ENCODE measurements around the gene SCN5A.
A peak's percentile ranks its signal among the peaks of the same experiment; 100 is the strongest.

SCN5A gene

DNA sequence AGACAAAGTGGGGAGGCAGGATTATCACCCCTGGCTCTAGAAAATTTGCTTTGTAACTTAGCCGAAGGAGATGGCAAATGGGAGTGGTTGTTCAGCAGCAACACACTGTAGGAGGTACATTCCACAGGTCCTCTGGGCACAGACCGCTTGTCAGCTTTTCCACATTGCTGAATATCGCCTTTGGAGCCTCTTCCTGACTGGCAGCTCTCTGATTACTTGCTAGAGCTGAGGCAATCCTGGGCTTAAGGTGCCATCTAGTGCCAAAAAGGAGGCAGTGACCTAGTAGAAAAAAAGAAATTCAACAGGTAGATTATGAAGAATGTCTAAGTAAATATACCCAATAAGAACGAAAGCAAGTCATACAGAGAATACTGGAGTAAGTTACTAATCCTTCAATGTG, 13.1 kb upstream of the SCN5A start:
- DNase-seq (ENCODE audit: insufficient read length, low spot score) (no peak), FAIRE-seq (no peak)
- TF ChIP-seq POU2F2 (IDR thresholded peaks at IDR 0.05; ENCODE audit: low read depth, low read length) (no peak), TAF1 (IDR thresholded peaks at IDR 0.05; ENCODE audit: low read depth, low read length) (no peak), PAX5 (IDR thresholded peaks at IDR 0.05; ENCODE audit: insufficient read depth, low read length, severe bottlenecking) (no peak), SPI1 (IDR thresholded peaks at IDR 0.05; ENCODE audit: low read depth, low read length) (no peak), POLR2AphosphoS5 (IDR thresholded peaks at IDR 0.05; ENCODE audit: low read depth, low read length) (no peak)

DNA sequence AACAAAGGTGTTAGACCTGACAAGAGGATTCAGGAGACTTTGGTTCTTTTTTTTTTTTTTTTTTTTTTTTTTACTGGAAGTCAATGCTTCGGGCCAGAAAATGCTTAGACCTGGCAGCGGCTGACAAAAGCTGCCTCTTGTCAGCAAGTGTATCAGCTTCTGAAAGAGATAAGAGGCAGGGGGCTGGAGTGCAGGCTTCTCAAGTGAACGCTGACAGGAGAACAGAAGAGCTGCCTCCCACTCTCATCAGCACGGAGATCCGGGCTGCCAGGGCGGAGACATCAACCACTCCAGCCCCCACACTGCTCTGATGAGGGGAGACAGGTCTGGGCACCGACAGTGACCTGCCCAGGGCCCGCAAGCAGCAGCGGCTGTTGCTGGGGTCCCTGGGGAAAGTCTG, 9.4 kb upstream of the SCN5A start:
- DNase-seq (ENCODE audit: insufficient read length, low spot score) (no peak), FAIRE-seq (no peak)
- TF ChIP-seq POLR2AphosphoS5 (IDR thresholded peaks at IDR 0.05; ENCODE audit: low read depth, low read length): no peak

DNA sequence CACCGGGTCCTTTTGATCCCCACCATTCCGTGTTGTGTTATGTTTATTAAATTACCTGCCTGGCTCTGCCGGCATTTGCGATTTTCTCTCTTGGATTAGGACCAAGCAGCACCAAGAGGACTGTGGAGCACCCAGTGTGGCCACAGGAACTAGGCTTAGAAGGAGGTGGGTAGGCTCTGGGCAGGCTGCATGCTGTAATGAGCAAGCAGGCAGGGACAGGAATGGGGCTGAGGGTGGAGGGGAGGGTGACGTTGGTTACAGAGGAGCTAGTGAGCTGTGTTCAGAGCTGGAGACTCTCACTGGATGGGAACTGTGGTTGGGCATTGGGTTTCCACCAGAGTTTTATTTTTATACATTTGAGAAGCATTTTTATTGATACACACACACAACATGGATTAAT, 7.9 kb upstream of the SCN5A start:
- DNase-seq (ENCODE audit: insufficient read length, low spot score) (no peak), FAIRE-seq (no peak)
- TF ChIP-seq POU2F2 (IDR thresholded peaks at IDR 0.05; ENCODE audit: low read depth, low read length): no peak
- TF ChIP-seq TAF1 (IDR thresholded peaks at IDR 0.05; ENCODE audit: low read depth, low read length): no peak
- no peak for TF ChIP-seq SPI1 (IDR thresholded peaks at IDR 0.05; ENCODE audit: low read depth, low read length)
- no peak for TF ChIP-seq POLR2A (IDR thresholded peaks at IDR 0.05; ENCODE audit: low read depth, low read length)
- TF ChIP-seq PAX5 (IDR thresholded peaks at IDR 0.05; ENCODE audit: insufficient read depth, low read length, severe bottlenecking): no peak

DNA sequence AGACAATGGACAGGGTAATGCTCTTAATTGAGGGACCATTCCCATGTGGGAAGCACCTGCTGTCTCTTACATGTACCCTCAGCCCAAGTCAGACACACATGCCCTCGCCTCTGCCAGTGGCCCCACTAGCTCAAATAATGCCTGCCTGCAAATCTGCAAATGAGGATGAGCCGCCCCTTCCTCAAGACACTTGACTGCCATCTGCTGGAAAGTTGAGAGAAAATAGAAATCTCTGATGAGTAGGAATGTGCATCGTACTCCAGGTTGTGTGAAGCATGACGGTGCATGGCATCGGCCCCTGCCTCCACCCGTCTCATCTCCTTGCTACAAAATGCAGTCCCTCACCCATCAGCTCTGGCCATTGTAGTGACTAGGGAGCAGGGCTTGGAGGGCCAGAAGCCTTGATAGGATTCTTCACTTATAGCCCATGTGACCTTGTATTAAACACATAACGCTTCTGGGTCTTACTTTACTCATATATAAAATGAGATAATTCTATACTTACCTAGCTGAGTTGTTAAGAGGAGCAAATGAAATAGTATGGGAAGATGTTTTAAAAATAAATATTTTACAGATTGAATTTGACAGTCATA, 6.3 kb upstream of the SCN5A start:
- FAIRE-seq (peak; percentile 66), DNase-seq (ENCODE audit: insufficient read length, low spot score) (no peak)
- TF ChIP-seq TAF1 (IDR thresholded peaks at IDR 0.05; ENCODE audit: low read depth, low read length): no peak
- no peak for TF ChIP-seq POLR2AphosphoS5 (IDR thresholded peaks at IDR 0.05; ENCODE audit: low read depth, low read length)
- no peak for TF ChIP-seq SPI1 (IDR thresholded peaks at IDR 0.05; ENCODE audit: low read depth, low read length)
- TF ChIP-seq POLR2A (IDR thresholded peaks at IDR 0.05; ENCODE audit: low read depth, low read length): no peak
- no peak for TF ChIP-seq PAX5 (IDR thresholded peaks at IDR 0.05; ENCODE audit: insufficient read depth, low read length, severe bottlenecking)
- TF ChIP-seq POU2F2 (IDR thresholded peaks at IDR 0.05; ENCODE audit: low read depth, low read length): no peak

DNA sequence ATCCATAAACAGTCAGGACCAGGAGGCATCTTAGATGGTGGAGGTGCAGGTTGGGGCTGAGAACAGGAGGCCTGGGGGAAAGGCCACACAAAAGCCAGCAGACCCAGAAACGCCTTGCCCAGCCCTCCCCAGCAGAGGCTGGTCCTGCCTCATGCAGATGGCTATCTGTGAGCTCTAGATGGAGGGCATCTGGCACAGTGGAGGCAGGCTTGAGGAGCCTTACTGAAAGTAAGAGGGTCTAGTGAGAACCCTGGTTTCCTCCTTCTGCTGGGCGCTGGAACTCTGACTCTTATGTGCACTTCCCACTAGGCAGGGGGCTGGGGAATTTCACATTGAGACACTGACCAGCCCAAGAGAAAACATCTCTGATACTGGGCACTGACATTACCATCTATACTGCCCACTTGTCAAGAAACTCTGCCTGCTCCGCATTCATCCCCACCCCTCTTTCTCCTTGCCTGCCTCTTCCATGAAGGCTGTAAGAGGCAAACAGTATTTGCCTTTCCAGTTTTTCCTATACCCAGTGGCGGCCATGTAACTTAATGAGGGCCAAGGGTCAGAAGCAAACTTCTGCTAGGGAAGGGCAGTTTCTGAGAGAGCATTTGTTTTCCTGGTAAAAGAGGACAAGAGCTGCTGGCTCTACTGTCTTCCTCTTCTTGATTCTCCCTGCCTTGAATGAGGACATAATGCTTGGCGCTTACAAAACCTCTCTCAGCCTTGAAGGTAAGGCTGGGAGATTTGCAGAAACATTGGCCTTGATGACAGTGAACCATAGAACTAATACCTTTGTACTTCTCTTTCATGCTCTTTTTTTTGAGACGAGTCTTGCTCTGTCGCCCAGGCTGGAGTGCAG, 4.4 kb upstream of the SCN5A start:
- DNase-seq (ENCODE audit: insufficient read length, low spot score) (no peak), FAIRE-seq (no peak)
- TF ChIP-seq POLR2A (IDR thresholded peaks at IDR 0.05; ENCODE audit: low read depth, low read length) (no peak), SPI1 (IDR thresholded peaks at IDR 0.05; ENCODE audit: low read depth, low read length) (no peak), POLR2AphosphoS5 (IDR thresholded peaks at IDR 0.05; ENCODE audit: low read depth, low read length) (no peak), POU2F2 (IDR thresholded peaks at IDR 0.05; ENCODE audit: low read depth, low read length) (no peak), TAF1 (IDR thresholded peaks at IDR 0.05; ENCODE audit: low read depth, low read length) (no peak), PAX5 (IDR thresholded peaks at IDR 0.05; ENCODE audit: insufficient read depth, low read length, severe bottlenecking) (no peak)

DNA sequence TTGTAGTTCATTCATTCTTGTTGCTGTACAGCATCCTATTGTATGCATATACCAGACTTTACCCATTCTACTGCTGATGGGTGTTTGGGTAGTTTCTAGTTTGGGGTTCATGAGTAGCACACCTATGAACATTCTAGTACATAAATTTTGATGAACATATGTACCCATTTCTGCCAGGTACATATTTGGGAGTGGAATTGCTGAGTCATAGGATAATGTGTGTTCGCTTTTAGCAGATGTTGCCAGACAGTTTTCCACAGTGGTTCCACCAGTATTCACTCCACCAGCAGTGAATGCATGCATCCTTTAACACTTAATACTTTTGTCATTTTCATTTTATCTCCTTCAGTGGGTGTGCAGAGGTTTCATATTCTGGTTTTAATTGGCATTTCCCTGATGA, 3.4 kb upstream of the SCN5A start:
- TF ChIP-seq POLR2AphosphoS5 (IDR thresholded peaks at IDR 0.05; ENCODE audit: low read depth, low read length) (no peak), SPI1 (IDR thresholded peaks at IDR 0.05; ENCODE audit: low read depth, low read length) (no peak), PAX5 (IDR thresholded peaks at IDR 0.05; ENCODE audit: insufficient read depth, low read length, severe bottlenecking) (no peak), POU2F2 (IDR thresholded peaks at IDR 0.05; ENCODE audit: low read depth, low read length) (no peak), TAF1 (IDR thresholded peaks at IDR 0.05; ENCODE audit: low read depth, low read length) (no peak), POLR2A (IDR thresholded peaks at IDR 0.05; ENCODE audit: low read depth, low read length) (no peak)
- DNase-seq (ENCODE audit: insufficient read length, low spot score): no peak
- FAIRE-seq: no peak

DNA sequence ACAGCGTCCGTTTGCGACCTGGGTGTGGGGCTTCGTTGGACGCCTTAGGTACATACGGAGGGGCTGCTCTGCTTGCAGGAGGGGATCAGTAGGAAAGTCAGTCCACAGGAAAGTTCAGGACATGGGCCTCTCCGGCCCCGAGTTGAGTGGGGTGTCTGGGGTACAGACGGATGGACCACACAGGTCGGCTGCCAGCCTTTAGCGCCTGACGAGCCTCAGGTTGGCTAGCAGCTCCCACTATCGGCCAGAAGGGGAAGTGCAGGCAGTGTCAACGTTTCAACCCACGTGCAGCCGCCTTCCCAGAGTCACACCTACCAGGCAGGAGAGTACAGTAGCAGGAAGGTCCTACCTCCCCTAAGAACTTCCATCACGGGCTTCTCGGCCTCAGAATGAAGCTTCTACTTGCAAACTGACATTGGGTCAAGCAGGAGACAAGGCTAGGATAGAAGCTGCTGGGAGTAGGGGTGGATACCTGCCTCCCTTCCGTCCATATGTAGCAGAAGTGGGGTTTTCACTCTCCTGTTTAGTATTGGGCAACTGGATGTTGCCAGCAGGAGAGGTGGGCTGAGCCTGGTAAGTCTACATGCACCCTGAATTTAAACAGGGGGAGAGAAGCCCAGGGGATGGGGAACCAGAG, 1.8 kb upstream of the SCN5A start:
- TF ChIP-seq SPI1 (IDR thresholded peaks at IDR 0.05; ENCODE audit: low read depth, low read length) (peak; percentile 79), POLR2A (IDR thresholded peaks at IDR 0.05; ENCODE audit: low read depth, low read length) (no peak)
- DNase-seq (ENCODE audit: insufficient read length, low spot score) (peak; percentile 66), FAIRE-seq (peak; percentile 87)

DNA sequence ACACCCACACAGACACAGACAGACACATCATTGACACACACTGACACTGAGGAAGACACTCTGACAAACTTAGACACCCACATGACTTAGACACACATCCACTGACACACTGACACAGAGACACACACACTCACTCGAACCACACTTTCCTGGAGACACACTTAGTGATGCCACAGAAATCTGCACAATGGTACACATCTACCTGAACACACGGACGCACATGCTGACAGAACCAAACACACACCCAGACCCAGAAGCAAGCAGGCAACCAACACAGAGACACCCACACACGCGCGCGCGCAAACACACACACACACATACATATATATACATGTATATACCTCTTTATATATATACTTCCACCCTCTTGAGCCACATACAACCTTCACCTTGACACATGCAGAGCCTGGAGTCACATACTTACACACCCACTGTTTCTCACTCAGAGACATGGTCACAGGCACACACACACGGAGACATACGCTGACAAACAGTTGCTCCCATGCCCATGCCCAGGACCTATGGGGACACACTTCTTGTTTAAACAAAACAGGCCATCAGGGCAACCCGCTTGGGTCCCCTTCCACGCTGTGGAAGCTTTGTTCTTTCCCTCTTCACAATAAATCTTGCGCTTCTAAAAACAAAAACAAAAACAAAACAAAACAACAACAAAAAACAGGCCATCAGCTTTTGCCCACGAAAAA, 913 bp upstream of the SCN5A start:
- DNase-seq (ENCODE audit: insufficient read length, low spot score) (no peak), FAIRE-seq (peak; percentile 23)
- TF ChIP-seq PAX5 (IDR thresholded peaks at IDR 0.05; ENCODE audit: insufficient read depth, low read length, severe bottlenecking): no peak
- no peak for TF ChIP-seq POU2F2 (IDR thresholded peaks at IDR 0.05; ENCODE audit: low read depth, low read length)
- TF ChIP-seq POLR2AphosphoS5 (IDR thresholded peaks at IDR 0.05; ENCODE audit: low read depth, low read length): no peak
- TF ChIP-seq POLR2A (IDR thresholded peaks at IDR 0.05; ENCODE audit: low read depth, low read length): no peak
- no peak for TF ChIP-seq SPI1 (IDR thresholded peaks at IDR 0.05; ENCODE audit: low read depth, low read length)
- TF ChIP-seq TAF1 (IDR thresholded peaks at IDR 0.05; ENCODE audit: low read depth, low read length): no peak

DNA sequence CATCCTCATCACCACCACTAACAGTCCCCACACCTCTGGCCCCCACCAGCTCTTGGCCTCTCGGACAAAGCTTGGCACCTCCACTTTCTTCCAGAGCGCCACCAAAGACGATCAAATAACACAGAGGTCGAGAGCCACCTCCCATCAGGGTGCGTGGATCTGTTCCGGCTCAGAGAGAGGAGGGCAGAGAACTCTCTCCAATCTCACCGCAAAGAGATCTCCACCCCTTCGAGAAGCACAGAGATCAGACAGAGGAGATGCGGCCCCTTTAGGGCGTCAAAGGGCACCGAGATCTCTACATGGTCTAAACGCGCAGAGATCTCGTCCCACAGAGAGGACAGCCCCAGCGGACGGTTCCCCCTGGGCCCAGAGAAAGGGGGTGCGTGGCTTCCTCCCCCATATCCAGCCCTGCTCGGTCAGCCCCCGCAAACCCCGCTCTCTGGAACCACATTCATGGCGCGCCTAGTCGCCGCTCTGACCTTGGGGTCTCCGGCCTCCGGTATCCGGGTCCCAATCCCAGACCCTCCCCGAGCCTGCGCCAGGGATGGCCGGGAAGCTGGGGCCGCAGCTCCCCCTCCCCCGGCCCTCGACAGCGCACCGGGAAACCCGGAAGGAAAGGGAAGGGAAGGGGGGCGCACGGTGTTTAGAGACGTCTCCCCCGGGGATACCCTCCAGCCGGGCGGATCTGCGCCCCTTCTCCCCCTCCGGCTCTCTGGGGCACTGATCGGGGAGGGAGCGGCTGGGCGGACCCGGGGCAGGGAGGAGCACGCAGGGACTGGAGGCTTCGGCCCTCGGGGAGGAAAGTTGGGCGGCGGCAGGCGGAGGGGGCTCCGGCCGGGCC, 608 bp downstream of the SCN5A start:
- TF ChIP-seq POU2F2 (IDR thresholded peaks at IDR 0.05; ENCODE audit: low read depth, low read length) (no peak), POLR2A (IDR thresholded peaks at IDR 0.05; ENCODE audit: low read depth, low read length) (no peak), TAF1 (IDR thresholded peaks at IDR 0.05; ENCODE audit: low read depth, low read length) (no peak)
- DNase-seq (ENCODE audit: insufficient read length, low spot score) (no peak), FAIRE-seq (no peak)

Data from GM12891 (cell line).